ENCODE measurements around the gene MMP15. TPM values are rescaled to one million over a fixed set of nuclear protein-coding genes. Genes with fewer than 3 reads are reported as not detected.
"Not testable (repeated sequence)": the region's sequence is repeated elsewhere in the genome, so short reads cannot be mapped to it uniquely, and the experiment has no call there.

Gene MMP15
- total RNA-seq, 1 experiment from 2014 or later = 58.2 TPM

DNA sequence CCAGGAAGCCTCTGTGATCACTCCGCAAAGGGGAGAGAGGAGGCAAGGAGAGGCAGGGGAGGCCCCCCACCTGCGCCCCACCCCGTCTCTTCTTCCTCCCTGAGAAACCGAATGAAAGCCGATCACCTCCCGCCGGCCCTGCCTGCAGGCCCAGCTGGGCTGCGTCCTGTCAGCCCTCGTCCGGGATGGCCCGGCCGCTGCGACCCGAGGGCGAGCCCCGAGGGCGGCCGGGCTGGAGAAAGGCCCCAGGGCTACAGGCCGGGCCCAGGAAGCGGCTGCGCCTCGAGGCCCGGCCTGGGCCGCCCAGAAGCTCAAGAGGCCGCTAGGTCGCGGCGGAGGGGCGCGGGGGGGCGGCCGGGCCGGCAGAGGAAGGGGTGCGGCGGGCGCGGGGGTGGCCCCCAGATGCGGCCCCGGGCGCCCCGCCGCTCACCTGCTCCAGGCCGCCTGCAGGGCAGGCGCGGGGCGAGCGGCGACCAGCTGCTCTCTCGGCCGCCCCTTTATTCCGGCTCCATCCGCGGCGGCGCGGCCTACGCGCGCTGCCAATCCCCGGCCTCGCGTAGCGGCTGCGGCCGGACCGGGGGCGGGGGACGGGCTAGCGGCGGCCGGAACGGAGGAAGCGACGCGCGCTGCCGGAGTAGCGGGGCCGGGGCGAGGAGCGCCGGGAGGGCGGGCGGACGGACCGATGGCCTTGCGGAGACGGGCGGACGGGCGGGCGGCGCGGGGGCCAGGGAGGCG lies 25.4 kb upstream of the MMP15 start, which contains the start of gene ZNF319:
Gene ZNF319, minus strand, starts transcription at position 702 of the 735 bp plus-strand sequence. CDS start 2,407 bp downstream, outside the sequence.
- Histone ChIP-seq H3K4me3 (ENCODE audit: insufficient read depth, low read depth, low read length) (peak within 1 kb of the TSS; percentile 74), H3K27me3 (ENCODE audit: control insufficient read depth, insufficient read depth, low read length) (no peaks in the 10 kb centered on the region), H3K36me3 (replicated peaks; ENCODE audit: control insufficient read depth, insufficient read depth, low read length) (peaks cover 1% of the 10 kb centered on the region)
- DNase-seq = peak; percentile 88

DNA sequence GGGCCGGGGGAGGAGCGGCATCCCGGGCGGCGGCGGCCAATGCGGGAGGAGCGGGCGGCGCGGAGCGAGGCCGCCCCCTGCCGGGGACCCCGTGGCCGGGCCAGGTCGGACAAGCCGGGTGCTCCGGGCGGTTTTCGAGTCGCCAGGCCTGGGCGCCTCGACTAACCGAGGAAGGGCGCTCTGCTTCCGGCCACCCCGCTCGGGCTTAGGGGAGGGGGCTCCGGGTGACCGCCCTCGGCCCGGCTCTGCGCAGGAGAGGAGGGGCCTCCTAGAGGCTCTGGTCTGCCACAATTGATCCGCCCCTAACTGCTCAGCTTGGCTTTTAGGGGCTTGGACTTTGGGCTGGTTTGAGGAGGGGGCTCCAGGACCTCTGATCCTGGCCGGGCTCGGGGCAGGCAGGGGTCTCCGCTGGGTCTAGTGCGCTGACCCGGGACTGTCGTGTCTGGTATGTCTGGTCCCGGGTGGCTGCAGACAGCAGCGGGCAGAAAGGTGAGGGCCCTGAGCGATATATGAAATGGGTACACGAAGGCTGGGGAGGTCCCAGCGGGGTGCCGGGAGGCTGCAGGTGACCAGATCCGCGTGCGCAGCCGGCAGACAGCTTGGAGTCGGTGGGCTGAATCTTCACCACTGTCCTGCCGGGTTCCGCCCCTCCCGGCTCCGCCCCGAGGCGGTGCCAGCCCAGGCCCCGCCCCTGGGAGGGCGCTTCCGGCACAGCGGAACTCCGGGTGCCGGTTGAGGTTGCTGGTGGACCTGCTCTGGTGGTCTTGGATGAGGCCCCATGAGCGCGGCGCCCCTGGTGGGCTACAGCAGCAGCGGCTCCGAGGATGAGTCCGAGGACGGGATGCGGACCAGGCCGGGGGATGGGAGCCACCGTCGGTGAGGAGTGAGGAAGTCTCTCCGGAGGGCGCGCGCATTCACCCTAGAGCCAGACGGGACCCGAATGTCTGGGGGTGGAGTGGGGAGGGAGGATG lies 24.6 kb upstream of the MMP15 start, which contains the start of gene USB1:
Gene USB1, plus strand, starts transcription at position 702 of the 971 bp plus-strand sequence. Its CDS starts 77 bp downstream, at position 779.
- H3K27me3 ChIP-seq (ENCODE audit: control insufficient read depth, insufficient read depth, low read length) = no peaks in the 10 kb centered on the region

DNA sequence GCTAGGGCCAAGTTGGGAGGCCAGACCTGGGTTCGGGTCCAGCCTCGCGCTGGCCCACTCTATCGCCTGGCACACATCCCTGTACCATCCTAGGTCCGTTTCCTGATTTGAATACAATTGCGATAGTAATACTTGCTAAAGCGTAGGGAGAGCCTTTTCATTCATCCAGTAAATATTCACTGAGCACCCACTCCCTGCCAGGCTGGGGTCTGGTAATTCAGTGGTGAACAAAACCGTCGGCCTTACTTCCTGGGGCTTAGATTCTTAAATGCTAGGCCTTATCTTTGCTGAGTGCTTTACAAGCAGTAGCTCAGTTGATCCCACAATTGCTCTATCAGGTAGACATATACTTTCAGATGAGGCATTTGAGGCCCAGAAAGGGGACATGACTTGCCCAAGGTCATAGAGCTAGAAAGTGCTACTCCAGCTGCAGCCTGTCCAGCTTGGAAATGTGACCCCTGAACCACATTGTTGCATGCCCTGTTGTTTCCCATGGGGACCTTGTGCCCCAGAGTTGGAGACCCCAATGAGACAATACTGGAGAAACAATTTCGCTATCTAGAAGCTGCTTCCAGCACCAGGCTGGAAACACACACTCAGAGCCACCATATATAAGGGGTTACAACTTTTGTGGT lies 23.7 kb upstream of the MMP15 start:
- Histone ChIP-seq H3K27me3 (ENCODE audit: control insufficient read depth, insufficient read depth, low read length) (no peaks in the 10 kb centered on the region), H3K4me3 (ENCODE audit: insufficient read depth, low read depth, low read length) (peak overlapping the region; percentile 74)

More for the DNA sequence above, 24.6 kb upstream of the MMP15 start, which contains the start of gene USB1:
- Histone ChIP-seq H3K36me3 (replicated peaks; ENCODE audit: control insufficient read depth, insufficient read depth, low read length) (peaks cover 1% of the 10 kb centered on the region; the same call in 1 of the 2 replicates), H3K4me3 (ENCODE audit: insufficient read depth, low read depth, low read length) (peak within 1 kb of the TSS; percentile 74)
- peak; percentile 100 for DNase-seq

DNA sequence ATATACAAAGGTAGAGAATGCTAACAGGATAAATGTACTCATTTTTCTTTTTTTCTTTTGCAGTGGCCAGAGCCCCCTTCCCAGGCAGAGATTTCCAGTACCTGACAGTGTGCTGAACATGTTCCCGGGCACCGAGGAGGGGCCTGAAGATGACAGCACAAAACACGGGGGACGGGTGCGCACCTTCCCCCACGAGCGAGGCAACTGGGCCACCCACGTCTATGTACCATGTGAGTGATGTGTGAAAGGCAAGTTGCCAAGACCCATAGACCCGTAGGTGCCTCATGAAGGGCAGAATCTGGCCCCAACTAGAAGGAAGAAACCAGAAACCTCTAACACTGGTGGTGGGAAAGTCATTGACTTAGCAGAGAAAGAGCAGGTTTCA lies 23.1 kb upstream of the MMP15 start:
- no peaks in the 10 kb centered on the region for H3K27me3 ChIP-seq (ENCODE audit: control insufficient read depth, insufficient read depth, low read length)
- DNase-seq = no peak
- peaks cover 3% of the 10 kb centered on the region for H3K36me3 ChIP-seq (replicated peaks; ENCODE audit: control insufficient read depth, insufficient read depth, low read length)
- no peak overlapping the region for H3K4me3 ChIP-seq (ENCODE audit: insufficient read depth, low read depth, low read length)

More for the DNA sequence above, 23.7 kb upstream of the MMP15 start:
- DNase-seq = no peak
- peaks cover 3% of the 10 kb centered on the region for H3K36me3 ChIP-seq (replicated peaks; ENCODE audit: control insufficient read depth, insufficient read depth, low read length)

DNA sequence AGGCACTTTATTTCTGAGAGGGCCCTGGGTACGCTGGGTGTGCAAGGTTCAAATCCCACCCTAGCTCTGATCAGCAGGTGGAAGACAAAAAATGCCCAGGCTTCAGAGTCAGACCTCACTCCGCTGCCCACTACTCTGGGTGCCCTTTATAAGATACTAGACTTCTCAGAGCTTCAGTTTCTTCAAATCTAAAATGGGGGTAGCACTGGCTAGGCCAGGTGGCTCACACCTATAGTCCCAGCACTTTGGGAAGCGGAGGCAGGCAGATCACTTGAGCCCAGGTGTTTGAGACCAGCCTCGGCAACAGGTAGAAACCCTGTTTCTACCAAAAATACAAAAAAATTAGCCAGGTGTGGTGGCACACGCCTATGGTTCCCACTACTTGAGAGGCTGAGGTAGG lies 22.6 kb upstream of the MMP15 start:
- Histone ChIP-seq H3K27me3 (ENCODE audit: control insufficient read depth, insufficient read depth, low read length) (no peaks in the 10 kb centered on the region), H3K36me3 (replicated peaks; ENCODE audit: control insufficient read depth, insufficient read depth, low read length) (peaks cover 3% of the 10 kb centered on the region), H3K4me3 (ENCODE audit: insufficient read depth, low read depth, low read length) (no peak overlapping the region)
- DNase-seq = no peak

DNA sequence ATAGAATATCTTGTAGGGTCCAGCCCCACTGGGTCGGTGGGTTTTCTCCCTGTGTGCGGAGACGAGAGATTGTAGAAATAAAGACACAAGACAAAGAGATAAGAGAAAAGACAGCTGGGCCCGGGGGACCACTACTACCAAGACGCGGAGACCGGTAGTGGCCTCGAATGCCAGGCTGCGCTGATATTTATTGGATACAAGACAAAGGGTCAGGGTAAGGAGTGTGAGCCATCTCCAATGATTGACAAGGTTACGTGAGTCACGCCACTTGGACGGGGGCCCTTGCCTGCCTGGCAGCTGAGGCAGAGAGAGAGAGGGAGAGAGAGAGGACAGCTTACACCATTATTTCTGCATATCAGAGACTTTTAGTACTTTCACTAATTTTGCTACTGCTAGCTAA lies 20.8 kb upstream of the MMP15 start:
- DNase-seq; H3K4me3 ChIP-seq (ENCODE audit: insufficient read depth, low read depth, low read length); H3K36me3 ChIP-seq (replicated peaks; ENCODE audit: control insufficient read depth, insufficient read depth, low read length); H3K27me3 ChIP-seq (ENCODE audit: control insufficient read depth, insufficient read depth, low read length): not testable (repeated sequence)

DNA sequence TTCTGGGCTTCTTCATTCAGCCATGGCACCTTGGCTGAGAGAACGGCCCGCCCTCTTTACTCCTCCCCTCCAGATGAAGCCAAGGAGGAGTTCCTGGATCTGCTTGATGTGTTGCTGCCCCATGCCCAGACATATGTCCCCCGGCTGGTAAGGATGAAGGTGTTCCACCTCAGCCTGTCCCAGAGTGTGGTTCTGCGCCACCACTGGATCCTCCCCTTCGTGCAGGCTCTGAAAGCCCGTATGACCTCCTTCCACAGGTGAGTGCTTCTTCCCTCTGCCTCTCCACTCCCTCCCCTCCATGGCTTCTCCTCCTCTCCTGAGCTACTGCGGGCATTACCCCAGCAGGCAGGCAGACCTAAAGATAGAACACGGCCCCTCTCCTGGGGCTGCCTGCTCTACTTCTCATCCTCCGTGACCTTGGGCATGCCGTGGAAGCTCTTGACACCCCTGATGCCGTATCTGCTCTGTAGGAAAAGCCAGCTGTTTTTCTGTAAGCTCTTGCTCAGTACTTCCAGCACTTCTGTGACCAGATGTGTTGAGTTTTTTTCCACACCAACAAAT lies 15.6 kb upstream of the MMP15 start:
- DNase-seq = no peak
- Histone ChIP-seq H3K36me3 (replicated peaks; ENCODE audit: control insufficient read depth, insufficient read depth, low read length) (peaks cover 7% of the 10 kb centered on the region), H3K27me3 (ENCODE audit: control insufficient read depth, insufficient read depth, low read length) (no peaks in the 10 kb centered on the region), H3K4me3 (ENCODE audit: insufficient read depth, low read depth, low read length) (no peak overlapping the region)

DNA sequence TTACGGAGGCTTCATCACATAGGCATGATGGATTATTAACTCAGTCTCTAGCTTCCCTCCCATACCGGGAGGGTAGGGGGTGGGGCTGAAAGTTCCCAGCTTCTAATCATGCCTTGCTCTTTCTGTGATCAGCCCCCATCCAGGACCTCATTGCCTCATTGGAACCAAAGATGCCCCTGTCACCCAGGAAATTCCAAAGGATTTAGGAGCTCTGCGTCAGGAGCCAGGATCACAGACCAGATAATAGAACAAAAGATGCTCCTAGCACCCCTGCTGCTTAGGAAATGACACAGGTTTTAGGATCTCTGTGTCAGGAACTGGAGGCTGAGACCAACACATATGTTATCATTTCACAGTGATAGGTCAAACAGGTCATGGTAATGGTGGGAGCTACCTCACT lies 14.7 kb upstream of the MMP15 start:
- no peak for DNase-seq
- Histone ChIP-seq H3K27me3 (ENCODE audit: control insufficient read depth, insufficient read depth, low read length) (no peaks in the 10 kb centered on the region), H3K36me3 (replicated peaks; ENCODE audit: control insufficient read depth, insufficient read depth, low read length) (peaks cover 7% of the 10 kb centered on the region), H3K4me3 (ENCODE audit: insufficient read depth, low read depth, low read length) (no peak overlapping the region)

DNA sequence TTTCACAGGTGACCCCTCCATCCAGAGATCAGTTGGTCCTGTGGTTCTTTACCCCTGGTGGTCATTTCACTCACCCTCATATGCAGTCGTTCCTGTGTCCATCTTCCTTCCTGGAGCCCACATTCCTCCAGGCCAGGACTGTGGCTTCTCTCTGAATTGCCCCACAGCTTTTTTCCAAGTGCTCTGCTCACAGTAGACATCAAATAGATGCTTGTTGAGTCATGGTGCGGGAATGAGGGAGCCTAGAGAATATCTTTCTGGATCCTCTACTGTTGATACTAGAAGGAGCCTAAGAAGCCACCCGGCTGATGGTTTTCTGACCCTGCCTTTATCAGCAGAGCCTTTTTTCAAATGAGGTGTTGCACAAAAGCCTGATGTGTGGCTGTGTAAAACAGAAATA lies 13.9 kb upstream of the MMP15 start:
- DNase-seq = no peak
- Histone ChIP-seq H3K4me3 (ENCODE audit: insufficient read depth, low read depth, low read length) (no peak overlapping the region), H3K36me3 (replicated peaks; ENCODE audit: control insufficient read depth, insufficient read depth, low read length) (peaks cover 6% of the 10 kb centered on the region), H3K27me3 (ENCODE audit: control insufficient read depth, insufficient read depth, low read length) (no peaks in the 10 kb centered on the region)

DNA sequence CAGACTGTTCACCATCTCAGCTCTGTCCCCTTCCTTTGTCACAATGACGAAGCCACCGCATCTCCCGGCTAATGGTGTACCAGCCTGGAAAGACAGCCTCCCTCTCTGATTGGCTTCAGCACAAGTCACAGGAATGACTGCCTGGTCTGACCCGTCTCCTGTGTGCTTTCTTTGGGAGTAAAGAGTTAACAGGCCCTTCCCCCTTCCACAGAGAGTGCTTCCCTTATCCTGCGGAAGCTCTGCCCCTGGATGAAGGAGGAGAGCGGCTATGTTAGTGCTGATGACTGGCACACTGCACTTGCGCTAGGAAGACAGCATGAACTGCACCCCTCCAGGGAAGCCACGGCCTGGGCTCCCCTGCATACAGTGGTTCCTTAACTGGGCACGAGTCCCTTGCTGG lies 13.1 kb upstream of the MMP15 start:
- no peak for DNase-seq
- Histone ChIP-seq H3K36me3 (replicated peaks; ENCODE audit: control insufficient read depth, insufficient read depth, low read length) (peaks cover 6% of the 10 kb centered on the region), H3K4me3 (ENCODE audit: insufficient read depth, low read depth, low read length) (no peak overlapping the region), H3K27me3 (ENCODE audit: control insufficient read depth, insufficient read depth, low read length) (no peaks in the 10 kb centered on the region)

DNA sequence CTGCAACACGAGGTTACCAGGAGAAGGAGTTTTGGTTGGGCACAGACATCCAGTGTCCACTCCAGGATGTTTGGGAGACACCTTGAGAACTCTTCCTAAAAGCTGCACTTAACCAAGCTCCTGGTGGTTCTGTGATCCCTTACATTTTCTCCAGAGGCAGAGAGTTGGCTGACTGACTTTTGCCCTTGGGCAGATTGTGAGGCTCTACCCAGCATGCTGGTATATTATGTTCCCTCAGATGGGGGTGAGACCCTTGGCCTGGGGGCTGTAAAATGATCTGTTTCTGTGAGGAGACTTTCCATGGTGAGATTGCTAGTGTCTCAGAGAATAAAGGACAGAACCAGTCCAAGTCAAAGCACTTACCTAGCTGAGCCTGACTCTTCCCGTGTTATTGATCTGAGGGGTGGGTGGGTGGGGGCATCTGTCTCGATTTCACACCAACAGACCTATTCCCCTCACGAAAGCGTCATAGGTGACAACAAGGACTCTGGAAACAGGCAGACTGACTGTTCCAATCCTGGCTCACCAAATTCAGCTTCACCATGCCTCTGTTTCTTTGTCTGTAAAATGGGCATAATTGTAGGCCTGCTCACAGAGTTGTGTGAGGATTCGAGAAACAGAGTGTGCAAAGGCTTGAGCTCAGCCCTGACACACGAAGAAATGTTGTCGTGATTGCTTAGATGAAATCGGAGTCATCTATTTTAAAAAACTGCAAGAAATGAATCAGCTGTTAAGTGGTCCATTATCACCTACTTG lies 12.2 kb upstream of the MMP15 start:
- Histone ChIP-seq H3K36me3 (replicated peaks; ENCODE audit: control insufficient read depth, insufficient read depth, low read length) (peaks cover 6% of the 10 kb centered on the region), H3K27me3 (ENCODE audit: control insufficient read depth, insufficient read depth, low read length) (no peaks in the 10 kb centered on the region), H3K4me3 (ENCODE audit: insufficient read depth, low read depth, low read length) (no peak overlapping the region)
- no peak for DNase-seq

DNA sequence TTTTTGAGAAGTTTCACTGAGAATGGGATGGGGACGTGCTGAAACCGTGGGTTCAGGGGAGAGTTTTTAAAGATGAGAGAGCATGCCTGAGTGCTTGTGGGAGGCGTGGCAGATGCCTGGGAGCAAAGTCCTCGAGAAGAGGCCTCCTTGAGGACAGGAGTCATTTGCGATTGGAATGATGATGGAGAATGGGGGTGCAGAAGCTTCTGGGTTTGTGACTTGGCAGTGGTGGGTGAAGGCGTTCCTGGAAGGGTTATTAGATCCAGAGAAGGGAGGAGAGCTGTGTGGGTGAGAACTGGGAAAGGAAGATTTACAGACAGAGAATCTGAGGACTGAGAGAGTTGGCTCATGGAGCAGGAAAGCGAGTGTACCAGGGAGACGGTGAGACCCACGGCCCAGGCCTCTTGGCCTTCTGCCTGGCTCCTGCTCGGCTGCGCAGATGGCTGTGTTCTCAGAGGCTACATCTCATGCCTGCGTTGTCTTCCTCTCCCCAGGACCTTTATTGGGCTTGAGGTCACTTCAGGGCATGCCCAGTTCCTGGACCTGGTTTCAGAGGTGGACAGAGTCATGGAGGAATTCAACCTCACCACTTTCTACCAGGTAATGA lies 8.6 kb upstream of the MMP15 start:
- Histone ChIP-seq H3K4me3 (ENCODE audit: insufficient read depth, low read depth, low read length) (no peak overlapping the region), H3K36me3 (replicated peaks; ENCODE audit: control insufficient read depth, insufficient read depth, low read length) (peaks cover 2% of the 10 kb centered on the region; the same call in 1 of the 2 replicates), H3K27me3 (ENCODE audit: control insufficient read depth, insufficient read depth, low read length) (no peaks in the 10 kb centered on the region)
- no peak for DNase-seq

DNA sequence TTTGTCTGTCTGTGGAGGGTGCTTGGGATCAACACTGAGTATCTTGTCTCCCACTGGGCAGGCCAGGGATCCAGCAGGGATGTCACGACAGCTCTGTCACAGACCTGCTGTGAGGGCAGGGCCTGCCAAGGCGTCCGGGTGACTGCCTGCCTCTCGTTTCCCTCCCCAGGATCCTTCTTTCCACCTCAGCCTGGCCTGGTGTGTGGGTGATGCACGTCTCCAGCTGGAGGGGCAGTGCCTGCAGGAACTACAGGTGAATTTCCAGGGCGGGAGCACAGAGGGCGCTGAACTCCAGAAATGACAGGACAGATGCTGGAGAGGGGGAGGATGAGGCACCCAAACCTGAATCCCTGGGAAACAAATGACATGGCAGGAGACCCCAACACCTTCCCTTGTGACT lies 6.8 kb upstream of the MMP15 start:
- Histone ChIP-seq H3K27me3 (ENCODE audit: control insufficient read depth, insufficient read depth, low read length) (peaks cover 3% of the 10 kb centered on the region; the same call in 1 of the 2 replicates), H3K4me3 (ENCODE audit: insufficient read depth, low read depth, low read length) (no peak overlapping the region), H3K36me3 (replicated peaks; ENCODE audit: control insufficient read depth, insufficient read depth, low read length) (no peaks in the 10 kb centered on the region; the same call in 1 of the 2 replicates)
- DNase-seq = peak; percentile 75
